Measurements from ENCODE around the gene LMF1. TPM values are rescaled to one million over a fixed set of nuclear protein-coding genes. Genes with fewer than 3 reads are reported as not detected.

Gene LMF1
- total and polyA plus RNA-seq, 2 of the 8 experiments (the other 6 are each of a cell fraction or from before 2014, with no cell fraction given): 3.5 to 9.1 TPM

GRCh38 chr16:892006-892405 is 78.8 kb downstream of the LMF1 start (continued):
- TF ChIP-seq CHD7 (IDR thresholded peaks at IDR 0.05; ENCODE audit: insufficient replicate concordance, low read length) (no peak), ZNF274 (IDR thresholded peaks at IDR 0.05; ENCODE audit: borderline replicate concordance, extremely low read depth, low read length) (no peak), EZH2 (IDR thresholded peaks at IDR 0.05; ENCODE audit: low read depth, low read length, severe bottlenecking) (no peak), TEAD4 (IDR thresholded peaks at IDR 0.05; ENCODE audit: low read depth, low read length) (no peak)

Data from H1 (cell line).